Hematopoietic multipotent progenitor cell treated with erythropoietin and hydrocortisone succinate and interleukin-3 and kit ligand, for 6 days (in vitro differentiated cells): Measurements from ENCODE around the gene TMPRSS15.
"Not testable (repeated sequence)": the region's sequence is repeated elsewhere in the genome, so short reads cannot be mapped to it uniquely, and the experiment has no call there.

Experiments
- DNase-seq: peaks from one replicate; pipeline ENCODE4 v3.0.0-alpha.2; 2015

The TMPRSS15 gene

DNA sequence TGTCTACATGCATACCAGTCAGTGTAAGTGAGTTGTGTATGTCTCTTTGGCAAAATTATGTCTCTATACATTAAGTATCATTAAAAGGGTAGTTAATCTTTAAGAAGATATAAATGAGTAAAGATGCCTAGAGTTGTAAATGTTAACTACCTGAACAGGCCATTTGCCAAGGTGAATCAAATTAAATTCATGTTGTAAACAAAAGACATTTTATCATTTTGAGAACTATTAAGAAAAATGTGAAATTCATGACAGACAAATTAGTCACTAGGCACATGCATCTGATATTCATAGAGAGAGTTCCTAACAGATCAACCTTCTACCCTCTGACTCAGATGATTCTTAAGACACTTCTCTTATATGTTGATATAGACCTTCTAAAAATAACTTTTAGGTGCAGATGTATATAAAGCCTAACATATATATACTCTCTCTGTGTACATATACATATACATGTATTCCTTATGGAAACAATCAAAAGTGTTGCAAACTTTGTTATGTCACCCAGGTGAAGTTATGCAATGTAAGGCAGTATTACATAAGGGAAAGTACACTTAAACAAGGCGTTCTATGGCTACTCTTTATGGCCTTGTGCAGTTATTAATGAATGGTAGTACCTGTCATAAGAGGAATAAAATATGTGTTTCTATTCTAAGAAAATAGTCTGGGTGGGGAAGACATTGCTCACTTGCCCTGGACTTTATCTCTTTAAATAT lies at the start of gene TMPRSS15:
TMPRSS15 (minus strand) TSS at position 51 of the 716 bp plus-strand sequence. CDS start 163 bp downstream, outside the sequence.
- no peak for DNase-seq

DNA sequence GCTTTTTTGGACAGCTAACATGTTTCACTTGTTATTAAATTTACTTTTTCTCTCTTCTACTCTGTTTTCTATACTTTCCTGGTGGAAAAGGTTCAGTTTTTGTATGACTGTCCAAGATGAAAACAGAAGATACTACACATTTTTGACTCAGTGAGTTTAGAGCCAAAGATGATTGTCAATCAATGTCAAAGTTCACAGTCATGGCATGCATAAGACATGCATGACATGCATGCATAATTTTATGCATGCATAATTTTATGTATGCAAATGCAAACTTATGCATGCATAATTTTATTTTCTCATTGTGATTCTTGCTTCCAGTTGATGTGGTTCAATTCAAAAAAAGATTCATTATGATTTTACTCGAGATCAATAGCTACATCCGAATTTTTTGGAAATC lies 48.1 kb upstream of the TMPRSS15 start:
- no peak for DNase-seq

DNA sequence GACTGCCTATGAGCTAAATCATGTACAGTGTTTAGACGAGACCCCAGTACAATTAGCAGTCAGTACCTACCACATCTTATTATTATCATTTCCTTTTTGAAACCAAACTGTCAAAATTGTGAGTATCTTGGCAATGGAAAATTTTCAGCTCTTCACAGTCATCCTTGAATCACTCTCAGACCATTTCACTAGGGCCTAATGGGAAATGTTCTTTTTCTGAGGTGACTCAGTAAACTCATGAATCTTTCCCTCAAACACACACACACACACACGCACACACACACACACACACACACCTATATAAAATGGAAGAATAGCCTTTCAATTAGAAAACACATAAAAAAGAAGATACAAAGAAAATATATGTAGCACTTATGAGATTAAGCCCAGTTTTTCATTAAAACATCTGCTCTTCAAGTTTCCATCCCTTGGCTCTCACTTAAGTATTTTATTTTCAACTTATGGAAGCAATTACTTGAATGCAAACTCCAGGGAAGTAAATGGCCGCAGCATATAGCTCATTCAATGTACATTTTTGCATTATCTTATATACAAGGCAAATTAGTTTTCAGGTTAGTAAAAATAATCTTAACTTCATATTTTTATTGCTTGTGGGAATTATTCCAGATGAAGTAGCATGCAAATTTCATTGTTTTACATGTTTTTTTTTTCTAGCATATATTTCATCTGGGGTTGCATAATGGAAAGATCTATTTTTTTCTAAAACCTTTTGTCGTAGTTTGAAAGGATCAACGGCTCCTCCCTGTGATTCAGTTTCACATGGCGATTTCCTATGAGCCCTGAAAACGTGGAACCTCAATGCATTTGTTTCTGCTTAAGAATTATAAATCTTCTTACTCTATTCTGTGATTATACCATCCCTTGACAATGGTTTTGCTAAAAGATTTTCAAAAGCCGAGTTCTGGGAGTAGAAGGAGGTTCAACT lies 46.3 kb upstream of the TMPRSS15 start:
- no peak for DNase-seq

DNA sequence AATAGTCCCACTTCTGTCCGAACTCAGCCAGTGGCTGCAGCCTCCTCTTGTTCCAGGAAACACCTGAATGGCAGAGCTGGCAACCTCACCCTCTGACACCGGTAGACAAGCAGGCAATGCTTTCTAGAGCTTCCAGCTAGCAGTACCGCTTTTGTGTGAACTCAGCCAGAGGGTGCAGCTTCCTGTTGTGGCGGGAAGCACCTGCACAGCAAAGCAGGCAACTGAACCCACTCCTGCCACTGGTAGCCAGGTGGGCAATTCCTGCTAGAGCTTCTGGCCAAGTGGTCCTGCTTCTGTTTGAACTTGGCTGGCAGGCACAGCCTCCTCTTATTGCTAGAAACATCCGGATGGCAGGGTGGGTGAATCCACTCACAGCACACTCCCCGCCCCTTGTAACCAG lies 40.1 kb upstream of the TMPRSS15 start:
- peak; percentile 4 for DNase-seq

DNA sequence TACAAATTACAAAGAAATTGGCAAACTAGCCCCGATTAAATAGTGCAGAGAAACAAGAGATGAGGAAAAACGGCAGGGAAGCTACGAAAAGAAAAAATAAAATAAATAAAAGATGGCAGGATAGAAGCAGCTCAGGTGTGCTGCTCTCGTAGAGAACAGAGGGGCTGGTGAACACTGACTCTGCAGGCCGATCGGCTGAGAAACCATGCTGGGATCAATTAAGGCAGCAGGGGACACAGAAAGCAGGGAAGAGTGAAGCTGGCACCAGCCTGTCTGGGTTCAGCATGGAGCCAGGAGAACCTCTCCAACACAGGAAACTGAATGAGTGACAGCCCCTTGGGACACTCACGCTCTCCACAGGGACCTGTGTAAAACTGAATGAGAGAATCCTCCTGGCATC lies 39.5 kb upstream of the TMPRSS15 start:
- no peak for DNase-seq

DNA sequence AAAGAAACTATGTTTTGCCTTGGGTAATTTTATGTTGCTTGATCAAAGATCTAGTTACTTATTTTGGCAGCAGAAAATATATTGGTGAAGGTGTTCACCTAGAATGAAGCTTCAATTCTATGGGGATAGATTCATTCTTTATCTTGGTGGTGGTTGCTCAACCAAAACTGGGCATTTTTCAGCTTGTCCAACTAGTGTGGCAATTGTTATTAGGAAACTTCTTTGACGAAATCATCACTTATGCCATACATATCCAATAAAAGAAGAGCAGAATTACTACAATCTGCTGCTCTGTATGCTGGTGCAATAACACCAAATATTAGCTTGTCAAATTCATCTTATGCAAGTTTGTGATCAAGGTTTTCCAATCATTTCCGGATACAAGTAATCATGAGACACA lies 26.8 kb upstream of the TMPRSS15 start:
- DNase-seq, result no peak

DNA sequence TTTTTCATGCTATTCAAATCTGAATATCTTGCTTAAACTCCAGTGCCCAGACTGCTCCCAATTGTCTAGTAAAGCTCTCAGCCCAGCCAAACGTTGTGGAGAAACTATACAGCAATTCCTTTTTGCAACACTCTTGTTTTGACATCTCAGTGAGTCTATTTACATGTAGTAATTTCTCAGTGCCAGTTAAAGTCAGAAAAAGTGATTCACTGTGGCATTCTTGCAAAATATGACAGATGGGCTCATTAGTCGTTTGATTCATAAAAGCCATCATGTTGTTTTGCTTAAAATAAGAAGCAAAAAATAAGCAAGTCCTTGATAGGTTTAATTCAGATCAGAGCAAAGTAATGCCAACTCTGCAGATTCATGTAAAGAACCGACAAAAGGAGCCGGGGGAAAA lies 20.7 kb upstream of the TMPRSS15 start:
- no peak for DNase-seq

DNA sequence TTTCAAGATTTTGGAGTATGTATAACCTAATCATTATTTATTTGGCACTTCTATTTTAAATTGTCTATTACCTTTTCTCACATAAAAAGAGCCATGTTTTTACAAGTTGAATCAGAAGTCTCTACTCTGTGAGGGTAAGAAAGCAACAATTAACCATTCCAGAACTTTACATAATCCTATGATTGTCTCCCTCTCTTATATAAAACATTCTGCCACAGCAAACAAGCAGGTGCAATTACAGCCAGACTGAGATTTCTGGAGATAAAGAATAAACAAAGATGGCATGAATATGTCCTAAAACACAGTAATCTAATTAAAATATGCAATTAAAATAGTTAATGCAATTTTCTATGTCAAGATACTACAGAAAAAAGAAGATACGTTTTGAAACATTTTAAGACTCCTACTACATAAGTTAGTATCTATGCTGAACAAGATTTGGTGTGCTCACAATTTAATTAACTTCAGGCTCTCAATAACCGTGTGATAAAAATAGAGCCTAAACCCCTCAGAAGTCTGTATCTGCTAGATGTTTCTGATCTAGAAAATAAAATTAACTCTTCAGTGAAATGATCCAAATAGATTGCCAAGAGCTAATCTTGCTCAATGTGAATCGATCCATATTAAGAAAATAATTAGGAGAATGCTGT lies 13.7 kb upstream of the TMPRSS15 start:
- DNase-seq, result no peak

DNA sequence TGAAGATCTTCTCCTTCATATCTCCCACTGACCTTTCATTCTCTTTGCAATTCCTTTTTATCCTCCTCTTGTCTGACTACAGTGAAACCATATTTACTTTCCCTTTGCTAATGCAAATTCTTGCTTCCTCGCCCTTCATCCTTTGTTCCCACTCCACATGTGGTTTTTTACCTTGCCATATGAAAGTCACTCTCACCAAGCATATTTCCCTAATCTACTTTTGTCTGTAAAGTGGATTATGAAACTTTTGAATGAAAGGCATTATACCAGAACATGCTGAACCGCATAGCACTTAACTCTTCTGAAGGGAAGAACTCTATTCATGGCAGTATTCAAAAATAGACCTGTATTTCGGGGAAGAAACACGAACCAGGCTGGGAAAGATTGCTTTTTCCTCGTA lies 8.0 kb upstream of the TMPRSS15 start:
- no peak for DNase-seq

DNA sequence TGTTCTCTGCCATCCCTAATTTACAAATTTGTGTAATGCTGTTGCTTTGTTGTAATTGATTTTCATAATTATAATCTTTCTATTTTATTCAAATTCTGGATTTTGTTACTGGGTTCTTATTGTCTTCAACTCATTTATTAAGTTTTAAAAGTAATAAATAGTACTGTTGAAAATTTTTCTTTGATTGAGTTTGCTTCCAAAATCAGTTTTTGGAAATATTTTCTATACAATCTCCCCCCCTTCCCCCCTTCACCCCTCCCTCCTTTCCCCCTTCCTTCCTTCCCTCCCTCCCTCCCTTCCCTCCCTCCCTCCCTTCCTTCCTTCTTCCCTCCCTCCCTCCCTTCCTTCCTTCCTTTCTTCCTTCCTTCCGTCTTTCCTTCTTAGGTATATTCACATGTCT lies 6.0 kb upstream of the TMPRSS15 start:
- DNase-seq, result no peak

DNA sequence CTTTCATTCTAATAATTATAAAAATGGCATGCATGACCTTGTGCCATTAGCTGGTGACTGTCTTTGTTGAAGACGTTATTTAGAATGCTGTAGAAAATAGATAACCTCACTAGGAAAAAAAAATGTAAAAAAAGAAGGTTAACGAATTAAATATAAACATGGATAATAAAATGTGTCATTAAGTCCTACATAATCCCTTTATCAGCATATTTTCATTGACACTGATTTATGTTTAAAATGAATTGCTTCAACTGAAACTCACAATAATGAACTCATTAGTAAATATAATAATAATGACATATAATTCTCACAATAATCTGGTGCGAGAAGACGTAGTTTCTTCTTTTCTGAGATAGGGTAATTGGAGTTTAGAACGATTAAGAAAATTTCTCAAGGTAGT lies 4.7 kb downstream of the TMPRSS15 start:
- DNase-seq, result no peak

DNA sequence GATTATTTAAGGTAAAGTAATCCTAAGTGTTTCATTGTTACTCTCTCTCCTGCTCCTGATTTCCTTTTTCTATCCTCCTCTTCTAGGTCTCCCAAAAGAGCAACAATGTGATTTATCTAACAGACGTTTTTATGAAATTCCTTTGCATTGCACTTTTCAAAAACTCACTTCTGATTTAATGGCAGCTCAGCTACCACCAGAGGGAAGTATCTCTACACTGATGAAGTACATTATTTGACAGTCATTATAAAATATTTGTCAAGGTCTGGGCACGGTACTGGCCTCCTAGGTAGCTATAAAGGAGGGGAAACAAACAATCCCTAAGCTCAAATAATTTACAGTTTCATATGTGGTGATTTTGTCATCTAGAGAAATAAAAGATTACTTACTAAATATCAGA lies 15.6 kb downstream of the TMPRSS15 start:
- DNase-seq, result no peak

DNA sequence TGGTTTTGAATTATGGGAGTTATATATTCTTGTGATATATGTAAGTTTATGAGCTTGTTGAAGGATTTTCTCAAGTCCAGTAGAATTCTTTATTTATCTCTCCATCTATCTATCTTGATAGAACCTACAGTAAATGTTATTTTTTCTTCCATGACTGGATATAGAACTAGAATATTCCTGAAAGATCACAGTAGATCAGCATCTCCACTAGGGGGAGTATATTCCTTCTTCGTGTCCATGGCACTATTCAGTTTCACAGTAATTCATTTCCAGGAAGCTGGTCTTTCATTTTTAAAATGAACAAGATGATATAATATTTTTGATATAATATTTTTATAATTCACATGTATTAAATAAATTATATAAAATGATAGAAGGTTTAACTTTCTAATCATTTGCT lies 18.8 kb downstream of the TMPRSS15 start:
- peak; percentile 77 for DNase-seq

DNA sequence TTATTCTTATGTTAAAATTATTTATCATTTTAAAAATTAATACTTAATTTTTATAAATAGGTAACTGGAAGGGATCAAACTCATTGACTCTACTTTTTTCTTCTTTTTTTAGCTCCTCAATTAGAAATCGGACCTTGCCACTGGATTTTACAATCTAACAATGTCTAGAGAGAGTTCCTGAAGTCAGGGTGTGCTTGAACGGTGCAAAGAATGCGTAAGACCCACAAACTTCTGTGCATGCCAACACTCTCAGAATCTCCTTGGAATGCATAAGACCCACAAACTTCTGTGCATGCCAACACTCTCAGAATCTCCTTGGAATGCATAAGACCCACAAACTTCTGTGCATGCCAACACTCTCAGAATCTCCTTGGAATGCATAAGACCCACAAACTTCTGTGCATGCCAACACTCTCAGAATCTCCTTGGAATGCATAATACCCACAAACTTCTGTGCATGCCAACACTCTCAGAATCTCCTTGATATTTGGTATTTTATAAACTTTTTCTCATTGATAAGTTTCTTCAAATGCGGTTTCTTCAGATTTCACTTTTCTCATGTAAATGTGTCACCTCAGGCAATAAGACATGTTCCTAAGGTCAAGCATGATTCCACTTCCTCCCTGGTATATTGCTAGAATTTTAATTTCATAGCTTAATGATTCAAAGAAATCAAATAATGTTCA lies 20.5 kb downstream of the TMPRSS15 start:
- not testable (repeated sequence) for DNase-seq

DNA sequence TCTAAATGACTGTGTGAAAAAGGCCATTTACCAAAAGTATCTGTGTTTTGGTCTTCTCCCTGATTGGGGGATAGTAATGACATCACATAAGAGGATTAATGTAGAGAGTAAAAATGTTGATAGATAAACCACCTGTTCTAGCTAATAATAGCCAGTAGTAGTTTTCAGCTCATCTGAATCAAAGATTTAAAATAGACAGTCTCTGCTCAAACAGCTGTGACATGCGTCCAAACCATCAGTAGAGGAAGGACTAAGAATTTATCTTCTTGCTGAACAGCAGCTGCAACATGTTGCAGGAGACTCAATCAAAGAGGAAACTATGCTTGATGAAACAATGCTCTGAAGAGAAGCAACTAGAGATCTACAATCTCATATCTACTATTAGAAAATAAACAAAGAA lies 21.4 kb downstream of the TMPRSS15 start:
- no peak for DNase-seq

DNA sequence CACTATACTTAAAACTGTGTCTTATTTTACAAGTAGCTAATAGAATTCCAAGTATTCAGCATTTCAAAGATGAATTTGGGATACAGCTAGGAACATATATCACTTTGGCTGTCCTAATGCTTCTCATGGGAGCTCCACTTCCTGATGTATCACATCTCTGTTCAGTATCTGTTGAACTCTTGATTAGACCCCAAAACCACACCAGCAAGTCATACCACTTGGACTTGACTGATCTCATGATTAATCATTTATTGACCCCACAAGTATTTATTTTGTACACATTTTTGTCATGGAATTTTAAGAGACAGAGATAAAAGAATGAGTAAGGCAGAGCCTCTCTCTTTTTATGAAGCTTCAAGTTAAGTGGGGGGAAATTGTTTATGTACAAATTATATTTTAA lies 30.0 kb downstream of the TMPRSS15 start:
- DNase-seq, result no peak

DNA sequence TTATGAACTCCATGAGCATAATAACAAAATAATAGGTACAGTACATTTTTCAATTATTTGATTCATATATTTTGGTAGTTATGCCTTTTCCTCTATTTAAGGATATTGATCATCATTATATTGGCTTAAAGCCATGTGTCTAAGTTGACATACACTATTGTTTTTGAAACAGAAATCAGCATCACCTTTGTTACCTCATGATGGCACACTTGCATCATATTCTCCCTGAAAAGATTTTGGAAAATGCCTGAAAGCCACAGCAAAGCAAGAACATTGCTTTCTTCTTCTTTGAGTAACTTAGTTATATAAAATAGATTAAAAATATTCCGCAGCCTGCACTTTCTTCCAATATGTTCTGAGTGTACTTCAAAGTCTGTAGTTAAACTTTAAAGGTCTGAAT lies 33.3 kb downstream of the TMPRSS15 start:
- no peak for DNase-seq

DNA sequence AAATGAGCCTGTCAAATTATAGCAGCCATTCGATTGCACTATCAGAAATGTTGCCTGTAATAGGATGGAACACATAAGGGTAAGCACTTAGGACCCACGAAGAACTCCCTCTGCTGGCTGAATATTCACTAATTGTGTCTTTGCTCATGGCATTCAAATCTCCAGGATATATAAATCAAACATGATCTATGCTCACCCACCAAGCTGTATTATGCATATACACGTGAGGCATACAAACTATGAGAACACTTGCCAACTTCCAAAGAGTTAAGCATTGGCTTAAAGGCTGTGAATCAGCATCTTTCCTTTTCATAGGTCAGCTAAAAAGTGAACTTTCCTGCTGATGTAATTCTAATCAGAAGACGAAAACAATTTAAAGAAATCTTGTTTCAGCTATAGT lies 34.5 kb downstream of the TMPRSS15 start:
- DNase-seq, result peak; percentile 58

DNA sequence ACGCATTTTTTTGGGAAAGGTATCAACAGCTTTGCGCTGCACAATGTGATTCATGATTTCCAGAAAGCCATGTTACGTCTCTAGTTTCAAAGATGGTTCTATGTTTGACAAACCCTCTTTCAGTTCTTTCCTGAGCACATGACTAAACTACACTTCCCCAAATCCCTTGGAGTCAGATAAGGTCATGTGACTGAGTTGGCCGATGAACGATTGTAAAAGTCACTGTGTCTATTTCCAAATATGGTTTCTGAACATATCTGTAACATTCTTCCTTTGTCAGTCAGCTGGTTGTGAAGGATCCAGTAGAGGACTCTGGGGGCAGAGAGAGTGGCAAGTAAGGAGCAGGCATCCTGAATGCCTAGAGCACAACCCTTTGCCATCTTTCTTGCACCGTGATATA lies 35.4 kb downstream of the TMPRSS15 start:
- DNase-seq, result no peak

DNA sequence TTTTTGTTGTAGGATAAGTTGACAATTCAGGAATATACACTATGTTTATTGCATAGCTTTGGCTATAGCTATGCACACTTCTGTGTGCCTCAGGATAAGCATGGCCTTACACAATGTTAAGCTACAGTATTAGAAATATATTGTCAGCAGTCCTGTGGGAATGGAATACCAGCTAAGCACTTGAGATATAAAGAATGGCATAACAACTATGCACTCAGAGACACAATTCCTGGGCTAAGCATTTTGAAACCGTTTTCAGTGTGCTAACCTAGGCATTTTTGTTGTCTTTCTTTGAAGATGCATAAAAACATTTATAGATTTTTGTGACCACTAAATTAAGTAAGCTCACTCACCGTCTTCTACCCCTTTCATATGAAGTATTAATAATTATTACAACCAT lies 46.8 kb downstream of the TMPRSS15 start:
- DNase-seq, result no peak

DNA sequence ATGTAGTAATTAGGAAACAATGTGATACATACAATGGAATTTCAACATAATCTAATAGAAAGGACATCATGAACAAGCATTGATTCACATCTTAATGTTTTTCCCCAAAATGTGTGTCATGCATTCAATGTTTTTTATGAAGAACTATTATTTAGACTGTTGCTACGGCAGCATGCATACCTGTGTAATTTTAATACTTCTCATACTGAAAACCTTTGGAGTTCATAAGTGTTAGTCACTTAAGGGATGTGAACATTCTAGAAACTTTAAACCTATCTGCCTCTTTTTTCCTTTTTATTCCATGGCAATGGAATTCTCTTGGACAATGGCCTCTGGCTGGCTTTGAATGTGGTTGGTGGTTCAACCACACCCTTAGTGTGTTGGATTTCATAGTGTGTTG lies 48.6 kb downstream of the TMPRSS15 start:
- no peak for DNase-seq

DNA sequence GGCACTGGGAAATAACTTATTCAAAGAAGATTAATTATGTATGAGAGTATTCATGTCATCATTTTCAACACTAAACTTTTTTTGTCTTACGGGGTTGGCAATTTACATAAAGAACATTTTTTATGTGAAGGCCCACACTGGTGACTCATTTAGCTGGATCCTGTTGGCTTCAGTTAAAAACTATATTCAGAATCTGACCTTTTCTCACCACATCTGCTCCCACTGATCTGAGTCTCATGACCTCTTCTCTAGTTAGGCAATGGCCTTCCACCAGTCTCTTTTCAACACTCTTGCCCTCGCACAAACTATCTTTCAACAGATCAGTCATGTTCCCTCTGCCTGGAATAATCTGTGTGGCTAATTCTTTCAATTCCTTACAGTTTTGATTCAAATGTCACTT lies 53.4 kb downstream of the TMPRSS15 start:
- no peak for DNase-seq

DNA sequence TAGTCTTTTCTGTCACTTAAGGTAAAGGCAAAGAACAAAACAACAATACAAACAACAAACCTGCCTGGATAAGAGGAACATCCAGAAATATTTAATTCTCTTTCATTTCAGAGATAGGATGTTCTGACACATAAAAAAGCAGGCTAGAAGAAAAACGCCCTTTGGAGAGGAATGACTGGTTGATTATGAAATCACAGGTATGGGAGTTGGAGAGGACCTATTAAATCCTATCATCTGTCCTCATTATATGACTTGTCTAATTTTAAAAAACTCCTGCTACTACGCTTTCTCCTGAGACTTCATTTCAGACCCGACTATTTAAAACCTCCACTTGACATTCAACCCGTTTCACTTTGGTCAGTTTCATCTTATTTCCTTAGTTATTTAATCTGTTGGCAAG lies 54.1 kb downstream of the TMPRSS15 start:
- no peak for DNase-seq
